CD4-positive, alpha-beta memory T cell (primary cell): ENCODE measurements around the gene ALK. TPM values are rescaled to one million over a fixed set of nuclear protein-coding genes. Genes with fewer than 3 reads are reported as not detected.

Source experiments
- CTCF ChIA-PET: fragments of 350-600 bp; sonication (Branson Sonifier 250); formaldehyde crosslinking; loops from one replicate; lab custom pipeline; 2021; ENCODE audit warnings: inconsistent platforms; ENCODE audit not compliant: partially characterized antibody; lab: Charles Lee
- POLR2A ChIA-PET: fragments of 350-600 bp; sonication (Branson Sonifier 250); formaldehyde crosslinking; loops from one replicate; lab custom pipeline; 2021; ENCODE audit not compliant: partially characterized antibody; lab: Charles Lee
- DNase-seq, 5 donors: peaks; one replicate each; pipeline versions ENCODE4 v3.0.0 to v3.0.0-alpha.2; 2020 to 2022; ENCODE audit warnings: mixed read lengths in 1 of 5
- H3K27ac ChIP-seq: one replicate; pipeline ENCODE4 v1.7.0; 2013; ENCODE audit warnings: low read depth, low read length
- H3K27me3 ChIP-seq: 2 replicates; pipeline ENCODE4 v1.7.0; 2013; ENCODE audit warnings: mild to moderate bottlenecking, low read length, moderate library complexity; ENCODE audit not compliant: insufficient read depth
- H3K36me3 ChIP-seq: 2 replicates; pipeline ENCODE4 v1.7.0; 2013; ENCODE audit warnings: mild to moderate bottlenecking, low read length, moderate library complexity; ENCODE audit not compliant: insufficient read depth
- H3K4me1 ChIP-seq: 2 replicates; pipeline ENCODE4 v1.7.0; 2013; ENCODE audit warnings: mild to moderate bottlenecking, low read length, moderate library complexity; ENCODE audit not compliant: insufficient read depth
- H3K4me3 ChIP-seq, 2 donors: one replicate each; pipeline ENCODE4 v1.7.0; 2013; ENCODE audit warnings: low read length in 2 of 2, mild to moderate bottlenecking in 1 of 2
- H3K9me3 ChIP-seq, 2 donors: one replicate each; pipeline ENCODE4 v1.7.0; 2013; ENCODE audit warnings: low read length in 2 of 2, control low read depth in 1 of 2; ENCODE audit not compliant: control insufficient read depth in 1 of 2
- H3K27ac Mint-ChIP-seq, 7 donors: one replicate each; pipeline ENCODE4 v1.8.0; 2020 to 2021; ENCODE audit warnings: mixed read lengths in 7 of 7, mild to moderate bottlenecking in 6 of 7, inconsistent platforms in 3 of 7, moderate library complexity in 3 of 7
- H3K27me3 Mint-ChIP-seq, 2 donors: one replicate each; pipeline ENCODE4 v1.8.0; 2020 to 2021; ENCODE audit warnings: mixed read lengths in 2 of 2
- H3K36me3 Mint-ChIP-seq, 2 donors: one replicate each; pipeline ENCODE4 v1.8.0; 2020 to 2021; ENCODE audit warnings: mixed read lengths in 2 of 2, inconsistent platforms in 1 of 2, mild to moderate bottlenecking in 1 of 2
- H3K4me1 Mint-ChIP-seq, 4 donors: one replicate each; pipeline ENCODE4 v1.8.0; 2020 to 2021; ENCODE audit warnings: mixed read lengths in 4 of 4, mild to moderate bottlenecking in 1 of 4
- H3K4me3 Mint-ChIP-seq, 8 donors: one replicate each; pipeline ENCODE4 v1.8.0; 2020 to 2021; ENCODE audit warnings: mixed read lengths in 8 of 8, mild to moderate bottlenecking in 7 of 8, moderate library complexity in 6 of 8, inconsistent platforms in 3 of 8
- H3K9me3 Mint-ChIP-seq, 8 donors: one replicate each; pipeline ENCODE4 v1.8.0; 2020 to 2021; ENCODE audit warnings: mixed read lengths in 8 of 8, mild to moderate bottlenecking in 5 of 8, inconsistent platforms in 3 of 8, moderate library complexity in 1 of 8
- intact Hi-C: fragments of 100-400 bp; cut with micrococcal nuclease; formaldehyde crosslinking; loops from one replicate; pipeline ENCODE4 v1.15.1; 2023
- polyA plus RNA-seq, 2 donors: library from polyadenylated mRNA; unstranded; fragments of 300-500 nt; fragmentation: Illumina TruSeq; gene quantifications; one replicate each; pipeline ENCODE4 v1.2.3, GENCODE V29; 2021
- total RNA-seq, 2 experiments: library from RNA; stranded (reverse); gene quantifications; one replicate each; pipeline ENCODE4 v1.2.3, GENCODE V29; 2021

ALK gene
- total and polyA plus RNA-seq, 4 experiments from 2014 or later = 0.07 TPM; not detected in 3

DNA sequence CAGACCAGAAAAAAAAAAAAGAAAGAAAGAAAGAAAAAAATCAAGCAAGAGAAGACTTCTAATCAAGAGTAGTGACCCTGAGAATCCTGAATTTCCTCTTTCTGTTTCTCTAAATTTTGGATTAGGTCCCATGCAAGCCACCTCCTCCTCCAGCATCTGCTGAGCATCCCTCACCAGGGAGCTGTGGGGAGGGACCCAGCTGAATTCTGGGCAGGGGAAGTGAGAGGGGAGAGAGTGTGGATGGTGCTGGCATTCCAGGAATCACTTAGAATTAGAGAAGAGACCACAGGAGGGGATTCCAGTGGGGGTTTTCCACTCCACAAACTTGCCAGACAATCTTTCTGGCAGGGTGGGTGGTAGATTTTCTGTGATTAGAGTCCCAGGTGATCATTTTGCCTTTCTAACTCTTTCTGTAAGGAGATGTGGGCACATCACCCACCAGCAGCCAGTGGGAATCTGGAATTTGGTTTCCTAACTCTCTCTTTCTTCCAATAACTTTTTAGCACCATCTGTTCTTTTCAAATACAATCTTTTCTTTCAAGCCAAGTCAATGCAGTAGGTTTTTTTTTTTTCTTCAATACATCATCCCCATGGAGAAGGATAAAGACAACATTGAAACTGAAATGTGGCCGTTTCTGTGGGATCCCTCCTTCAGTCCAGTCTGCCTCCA is 526.9 kb downstream of the ALK start:
- Histone ChIP-seq H3K4me3 (no peak overlapping the region), H3K9me3 (no peaks in the 10 kb centered on the region), H3K27ac (no peak overlapping the region), H3K36me3 (no peaks in the 10 kb centered on the region), H3K4me1 (no peaks in the 10 kb centered on the region), H3K27me3 (no peaks in the 10 kb centered on the region)
- no peaks in the 10 kb centered on the region for H3K36me3 Mint-ChIP-seq
- H3K27me3 Mint-ChIP-seq = peaks cover 15 to 19% of the 10 kb centered on the region in 2 donors
- no peaks in the 10 kb centered on the region for H3K9me3 Mint-ChIP-seq
- H3K4me3 Mint-ChIP-seq = no peak overlapping the region
- intact Hi-C loops = no loop called here
- no peak for DNase-seq
- CTCF ChIA-PET = no interaction called here
- no peak overlapping the region for H3K27ac Mint-ChIP-seq
- POLR2A ChIA-PET = no interaction called here
- no peaks in the 10 kb centered on the region for H3K4me1 Mint-ChIP-seq

DNA sequence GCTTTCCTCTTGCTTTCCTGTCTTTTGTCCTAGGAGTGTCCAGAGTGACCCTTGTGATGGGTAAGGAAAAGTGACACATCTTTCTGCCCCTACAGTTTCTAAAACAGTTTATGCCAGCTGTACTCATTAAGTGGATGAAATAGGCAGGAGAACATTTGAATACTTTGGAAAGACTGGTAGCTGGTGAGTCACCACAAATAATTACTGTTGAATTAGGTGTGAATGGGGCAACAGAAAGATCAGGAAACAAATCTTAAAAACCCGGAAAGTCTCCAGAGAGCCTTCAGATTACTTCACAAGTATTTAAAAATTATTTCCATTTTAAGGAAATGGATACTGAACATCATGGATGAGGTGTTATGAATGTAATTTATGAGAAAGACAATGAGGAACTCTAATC is 527.7 kb downstream of the ALK start:
- H3K27ac Mint-ChIP-seq = no peak overlapping the region
- Histone ChIP-seq H3K9me3 (no peaks in the 10 kb centered on the region), H3K27me3 (no peaks in the 10 kb centered on the region), H3K27ac (no peak overlapping the region), H3K4me3 (no peak overlapping the region), H3K4me1 (no peaks in the 10 kb centered on the region), H3K36me3 (no peaks in the 10 kb centered on the region)
- no peaks in the 10 kb centered on the region for H3K4me1 Mint-ChIP-seq
- intact Hi-C loops = no loop called here
- H3K4me3 Mint-ChIP-seq = no peak overlapping the region
- H3K36me3 Mint-ChIP-seq = no peaks in the 10 kb centered on the region
- CTCF ChIA-PET = no interaction called here
- DNase-seq = no peak
- no peaks in the 10 kb centered on the region for H3K9me3 Mint-ChIP-seq
- peaks cover 18 to 21% of the 10 kb centered on the region in 2 donors for H3K27me3 Mint-ChIP-seq
- POLR2A ChIA-PET = no interaction called here

DNA sequence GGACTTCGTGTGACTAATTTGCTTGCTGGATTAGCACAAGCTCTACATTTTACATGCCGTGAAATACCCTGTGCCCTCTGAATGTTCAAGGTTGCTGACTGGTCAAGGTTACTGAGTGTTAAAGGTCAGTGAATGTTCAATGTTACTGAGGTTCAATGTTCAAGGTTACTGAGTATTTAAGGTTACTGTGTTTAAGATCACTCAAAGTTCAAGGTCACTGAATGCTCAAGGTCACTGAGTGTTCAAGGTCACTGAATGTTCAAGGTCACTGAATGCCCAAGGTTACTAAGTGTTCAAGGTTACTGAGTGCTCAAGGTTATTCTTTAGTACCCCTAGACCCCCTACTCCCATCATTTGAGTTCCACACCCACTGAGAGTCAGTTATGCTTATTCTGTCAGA is 528.6 kb downstream of the ALK start:
- H3K9me3 Mint-ChIP-seq = no peaks in the 10 kb centered on the region
- H3K4me3 Mint-ChIP-seq = no peak overlapping the region

DNA sequence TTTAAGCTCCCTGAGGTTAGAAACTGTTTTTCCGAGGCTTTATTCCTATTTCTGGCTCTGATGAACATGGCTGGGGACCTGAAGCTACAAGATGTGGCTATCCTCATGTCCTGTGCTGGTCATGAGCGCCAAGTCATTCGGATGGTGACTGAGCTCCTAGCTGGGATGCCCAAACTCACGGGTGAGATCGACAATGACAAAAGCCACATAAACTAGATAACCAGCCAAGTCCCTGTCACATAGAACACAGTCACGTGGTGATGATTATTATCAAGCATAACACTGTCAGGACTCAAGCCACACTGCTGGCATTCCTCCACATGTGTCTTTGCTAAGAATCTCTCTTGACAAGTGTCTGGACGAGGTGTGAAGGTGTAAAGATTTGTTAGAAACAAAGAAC is 531.2 kb downstream of the ALK start:
- H3K36me3 ChIP-seq = no peaks in the 10 kb centered on the region
- H3K9me3 ChIP-seq = no peaks in the 10 kb centered on the region
- H3K4me3 ChIP-seq = no peak overlapping the region
- no peak for DNase-seq
- intact Hi-C loops = no loop called here
- no peaks in the 10 kb centered on the region for H3K4me1 Mint-ChIP-seq
- H3K27me3 ChIP-seq = no peaks in the 10 kb centered on the region
- H3K27me3 Mint-ChIP-seq = peaks cover 11 to 24% of the 10 kb centered on the region in 2 donors
- no peak overlapping the region for H3K27ac ChIP-seq
- POLR2A ChIA-PET = no interaction called here
- no peaks in the 10 kb centered on the region for H3K36me3 Mint-ChIP-seq
- H3K9me3 Mint-ChIP-seq = no peaks in the 10 kb centered on the region
- H3K4me1 ChIP-seq = no peaks in the 10 kb centered on the region
- no peak overlapping the region for H3K27ac Mint-ChIP-seq
- no peak overlapping the region for H3K4me3 Mint-ChIP-seq
- CTCF ChIA-PET = interaction anchor here (1.2 kb wide), 1 partner anchor 8 kb away, joined by 4 read pairs; no protein-coding TSS in a partner anchor

More for the DNA sequence above, 528.6 kb downstream of the ALK start:
- Histone ChIP-seq H3K27me3 (no peaks in the 10 kb centered on the region), H3K27ac (no peak overlapping the region), H3K4me1 (no peaks in the 10 kb centered on the region), H3K4me3 (no peak overlapping the region), H3K36me3 (no peaks in the 10 kb centered on the region), H3K9me3 (no peaks in the 10 kb centered on the region)
- Mint-ChIP-seq H3K4me1 (no peaks in the 10 kb centered on the region), H3K36me3 (no peaks in the 10 kb centered on the region), H3K27ac (no peak overlapping the region), H3K27me3 (peaks cover 18 to 24% of the 10 kb centered on the region in 2 donors)
- ChIA-PET POLR2A (no interaction called here), CTCF (no interaction called here)
- DNase-seq = no peak
- intact Hi-C loops = no loop called here

DNA sequence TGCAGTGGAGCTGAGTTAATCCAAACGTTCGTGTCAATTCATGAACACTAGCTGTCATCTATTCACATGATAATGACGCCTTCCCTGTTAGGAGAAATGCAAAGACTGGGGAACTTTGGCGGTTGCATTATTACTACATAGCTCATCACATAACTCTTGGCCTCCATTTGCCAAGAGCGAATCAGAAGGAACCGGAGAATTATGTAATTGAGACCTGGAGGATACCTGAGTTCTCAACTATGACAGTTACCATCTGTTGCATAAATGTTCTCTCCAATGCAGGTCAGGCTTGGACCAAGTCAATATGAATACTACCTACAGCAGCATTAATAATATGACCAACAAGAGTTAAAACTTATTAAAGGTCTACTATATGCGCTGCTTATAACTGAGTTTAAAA is 531.7 kb downstream of the ALK start:
- H3K36me3 ChIP-seq = no peaks in the 10 kb centered on the region
- POLR2A ChIA-PET = no interaction called here
- H3K4me3 ChIP-seq = no peak overlapping the region
- CTCF ChIA-PET = interaction anchor here (1.2 kb wide), 1 partner anchor 9 kb away, joined by 4 read pairs; no protein-coding TSS in a partner anchor
- H3K27ac ChIP-seq = no peak overlapping the region
- DNase-seq = no peak
- Mint-ChIP-seq H3K36me3 (no peaks in the 10 kb centered on the region), H3K9me3 (no peaks in the 10 kb centered on the region), H3K27ac (no peak overlapping the region), H3K4me1 (no peaks in the 10 kb centered on the region), H3K4me3 (no peak overlapping the region), H3K27me3 (peaks cover 11 to 20% of the 10 kb centered on the region in 2 donors)
- intact Hi-C loops = no loop called here
- H3K9me3 ChIP-seq = no peaks in the 10 kb centered on the region
- H3K4me1 ChIP-seq = no peaks in the 10 kb centered on the region
- H3K27me3 ChIP-seq = no peaks in the 10 kb centered on the region

DNA sequence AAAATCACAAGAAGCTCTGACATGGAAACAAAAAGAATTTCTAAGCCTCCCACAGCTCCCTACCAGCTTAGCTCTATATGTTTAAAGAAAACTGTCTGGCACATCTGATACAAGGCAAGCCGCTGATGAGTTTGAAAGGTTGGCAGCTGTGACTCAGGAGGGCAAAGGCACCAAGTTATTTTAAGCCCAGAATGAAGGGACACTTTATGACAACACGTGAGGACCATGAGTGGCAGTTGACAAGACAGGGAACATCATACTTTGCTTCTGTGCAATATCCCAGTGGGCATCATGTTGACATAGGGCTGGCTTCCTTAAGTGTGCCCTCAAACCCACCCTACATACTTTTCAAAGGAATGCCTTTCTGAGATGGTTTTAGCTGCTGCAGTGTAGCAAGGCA is 533.3 kb downstream of the ALK start:
- intact Hi-C loops = no loop called here
- H3K36me3 Mint-ChIP-seq = no peaks in the 10 kb centered on the region
- CTCF ChIA-PET = no interaction called here
- Histone ChIP-seq H3K36me3 (no peaks in the 10 kb centered on the region), H3K4me3 (no peak overlapping the region), H3K4me1 (no peaks in the 10 kb centered on the region), H3K27ac (no peak overlapping the region), H3K27me3 (no peaks in the 10 kb centered on the region), H3K9me3 (no peaks in the 10 kb centered on the region)
- H3K4me1 Mint-ChIP-seq = no peaks in the 10 kb centered on the region
- POLR2A ChIA-PET = no interaction called here
- H3K9me3 Mint-ChIP-seq = no peaks in the 10 kb centered on the region
- DNase-seq = no peak
- no peak overlapping the region for H3K27ac Mint-ChIP-seq
- H3K4me3 Mint-ChIP-seq = no peak overlapping the region
- peaks cover 9 to 17% of the 10 kb centered on the region in 2 donors for H3K27me3 Mint-ChIP-seq

DNA sequence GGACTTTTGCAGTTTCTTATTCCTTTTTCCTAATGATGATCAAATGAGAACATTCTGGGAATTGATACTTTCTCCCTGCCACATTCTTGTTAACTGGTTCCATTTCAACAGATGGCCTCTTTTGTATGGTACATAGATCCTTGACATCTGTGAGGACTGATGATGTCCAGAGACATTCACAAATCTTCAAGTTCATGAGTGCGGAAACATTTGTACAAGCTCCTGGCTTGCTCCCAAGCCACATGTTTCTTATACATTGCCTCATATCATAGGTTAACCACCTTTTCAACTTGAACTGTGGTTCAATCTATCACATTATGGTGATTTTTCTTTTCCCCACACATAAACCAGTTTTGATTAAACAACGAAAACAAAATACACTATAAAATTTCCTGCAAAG is 538.9 kb downstream of the ALK start:
- DNase-seq = no peak
- peaks cover 0 to 2% (median 0%) of the 10 kb centered on the region in 8 donors for H3K9me3 Mint-ChIP-seq
- H3K36me3 ChIP-seq = no peaks in the 10 kb centered on the region
- H3K36me3 Mint-ChIP-seq = no peaks in the 10 kb centered on the region
- H3K27ac ChIP-seq = no peak overlapping the region
- H3K4me3 ChIP-seq = no peak overlapping the region
- no peaks in the 10 kb centered on the region for H3K4me1 ChIP-seq
- no peaks in the 10 kb centered on the region for H3K4me1 Mint-ChIP-seq
- POLR2A ChIA-PET = no interaction called here
- intact Hi-C loops = no loop called here
- H3K27ac Mint-ChIP-seq = no peak overlapping the region
- CTCF ChIA-PET = no interaction called here
- H3K4me3 Mint-ChIP-seq = no peak overlapping the region
- no peaks in the 10 kb centered on the region for H3K27me3 ChIP-seq
- no peaks in the 10 kb centered on the region for H3K9me3 ChIP-seq
- H3K27me3 Mint-ChIP-seq = peaks cover 8 to 9% of the 10 kb centered on the region in 2 donors
